Measurements from ENCODE around the gene TRIP4. TPM values are rescaled to one million over a fixed set of nuclear protein-coding genes. Genes with fewer than 3 reads are reported as not detected.

Gene TRIP4
- total RNA-seq, 1 experiment from 2014 or later = 18.3 TPM

DNA sequence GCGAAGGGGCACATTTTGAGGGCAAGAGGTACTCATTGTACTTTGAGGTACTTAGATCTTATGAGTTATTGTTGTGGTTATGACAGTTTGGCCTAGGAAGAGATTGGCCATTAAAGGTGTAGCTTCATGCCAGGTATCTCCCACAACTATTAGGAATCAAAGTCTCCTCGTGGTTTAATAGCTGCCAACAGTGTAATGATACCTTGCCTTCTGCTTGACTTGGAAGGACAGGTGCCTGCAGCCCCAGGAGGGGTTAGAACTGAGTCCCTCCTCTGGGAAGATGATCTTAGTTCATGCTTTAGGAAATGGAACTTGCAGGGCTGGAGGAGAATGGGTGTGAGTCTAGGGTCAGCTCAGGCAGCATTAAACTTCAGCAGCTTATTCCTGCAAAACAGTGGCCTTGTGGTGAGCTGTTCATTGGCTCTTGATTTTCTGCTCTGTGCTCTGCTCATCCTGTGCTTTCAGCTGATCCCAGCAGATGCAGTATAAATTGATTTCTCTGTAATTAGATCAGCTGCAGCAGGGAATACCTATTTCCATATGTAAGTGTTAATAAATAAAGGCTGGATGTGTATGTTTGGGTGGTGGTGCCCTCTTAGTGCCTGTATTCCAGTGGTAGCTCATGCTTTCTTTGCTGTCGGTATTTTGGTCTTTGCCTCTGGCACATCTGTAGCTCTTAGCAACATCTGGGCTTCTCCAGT is 113.2 kb downstream of the TRIP4 start:
- Histone ChIP-seq H3K27ac (ENCODE audit: low read depth, low read length) (no peak overlapping the region), H4K20me1 (ENCODE audit: insufficient read depth) (no peaks in the 10 kb centered on the region; the same call in none of the 2 replicates), H3K4me1 (ENCODE audit: control insufficient read depth in 1 of 2, insufficient read depth in 2 of 2, low read length in 2 of 2) (no peaks in the 10 kb centered on the region), H3K36me3 (ENCODE audit: control insufficient read depth in 1 of 2, insufficient read depth in 2 of 2, low read length in 2 of 2) (peaks cover 23 to 28% of the 10 kb centered on the region in 2 experiments; a peak in 3 of 4 replicates), H3K4me2 (ENCODE audit: low read length) (no peak overlapping the region), H3K9me3 (ENCODE audit: control insufficient read depth in 1 of 2, insufficient read depth in 1 of 2, low read depth in 1 of 2, low read length in 2 of 2) (no peaks in the 10 kb centered on the region), H3K27me3 (ENCODE audit: insufficient read depth, low read length) (no peaks in the 10 kb centered on the region), H3K4me3 (replicated peaks in 1 of 2; ENCODE audit: low read depth in 1 of 2, low read length in 2 of 2) (no peak overlapping the region), H2AFZ (ENCODE audit: low read depth, low read length, poor library complexity, severe bottlenecking) (no peak overlapping the region), H3K9ac (ENCODE audit: low read length) (no peak overlapping the region), H3K9me2 (ENCODE audit: insufficient read depth) (no peaks in the 10 kb centered on the region), H3K79me2 (ENCODE audit: insufficient read depth, low read length) (peaks cover 46% of the 10 kb centered on the region)
- DNase-seq (ENCODE audit: low read depth, low spot score) (no peak), ATAC-seq (no peak)
- ChIA-PET RAD21 (ENCODE audit: low non-redundant PET in 1 of 2, low total read pairs in 2 of 2, uncharacterized antibody in 2 of 2, unreplicated experiment in 2 of 2) (no interaction called here), CTCF (no interaction called here), POLR2A (interaction anchor here (0.6 kb wide), 1 partner anchor 684 kb away, joined by 6 read pairs; the partner anchor contains the start of gene CLPX)
- TF ChIP-seq JUND (IDR thresholded peaks at IDR 0.05) = no peak
- TF ChIP-seq, protein P1, sequence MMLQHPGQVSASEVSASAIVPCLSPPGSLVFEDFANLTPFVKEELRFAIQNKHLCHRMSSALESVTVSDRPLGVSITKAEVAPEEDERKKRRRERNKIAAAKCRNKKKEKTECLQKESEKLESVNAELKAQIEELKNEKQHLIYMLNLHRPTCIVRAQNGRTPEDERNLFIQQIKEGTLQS (IDR thresholded peaks at IDR 0.05) = no peak
- intact Hi-C loops (cut with micrococcal nuclease) = no loop called here
- BruUV-seq (replicated peaks) = no TSS peak

DNA sequence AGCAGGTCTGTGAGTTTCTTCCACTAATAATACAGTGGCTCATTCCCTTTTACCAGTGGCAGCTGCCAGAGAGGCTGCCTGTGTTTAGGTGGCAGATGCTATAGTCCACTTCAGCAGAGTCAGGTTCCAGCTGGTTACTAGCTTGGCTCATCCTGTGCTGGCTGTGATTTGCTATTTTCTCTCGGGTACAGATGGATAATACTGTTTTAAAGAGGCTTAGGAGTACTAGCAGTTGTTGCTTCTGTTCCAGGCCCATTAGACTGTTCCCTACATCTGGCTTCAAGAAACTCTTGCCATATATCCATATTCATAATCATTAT is 113.7 kb downstream of the TRIP4 start:
- no peaks in the 10 kb centered on the region; the same call in none of the 2 replicates for H4K20me1 ChIP-seq (ENCODE audit: insufficient read depth)
- no peak overlapping the region for H2AFZ ChIP-seq (ENCODE audit: low read depth, low read length, poor library complexity, severe bottlenecking)
- POLR2A ChIA-PET = interaction anchor here (0.6 kb wide), 1 partner anchor 684 kb away, joined by 6 read pairs; the partner anchor contains the start of gene CLPX
- peaks cover 45% of the 10 kb centered on the region for H3K79me2 ChIP-seq (ENCODE audit: insufficient read depth, low read length)
- TF ChIP-seq SIN3A (IDR thresholded peaks at IDR 0.05; ENCODE audit: low read depth) = no peak
- TF ChIP-seq ZNF274 (IDR thresholded peaks at IDR 0.05; ENCODE audit: low read depth, low read length) = no peak
- no peak for TF ChIP-seq SRF (IDR thresholded peaks at IDR 0.05; ENCODE audit: low read depth)
- H3K27me3 ChIP-seq (ENCODE audit: insufficient read depth, low read length) = no peaks in the 10 kb centered on the region
- no peak for DNase-seq (ENCODE audit: low read depth, low spot score)
- peaks cover 23 to 26% of the 10 kb centered on the region in 2 experiments; a peak in 3 of 4 replicates for H3K36me3 ChIP-seq (ENCODE audit: control insufficient read depth in 1 of 2, insufficient read depth in 2 of 2, low read length in 2 of 2)
- no TSS peak for BruUV-seq (replicated peaks)
- intact Hi-C loops (cut with micrococcal nuclease) = no loop called here
- RAD21 ChIA-PET (ENCODE audit: low non-redundant PET in 1 of 2, low total read pairs in 2 of 2, uncharacterized antibody in 2 of 2, unreplicated experiment in 2 of 2) = no interaction called here
- ATAC-seq = no peak
- H3K9me3 ChIP-seq (ENCODE audit: control insufficient read depth in 1 of 2, insufficient read depth in 1 of 2, low read depth in 1 of 2, low read length in 2 of 2) = no peaks in the 10 kb centered on the region
- H3K4me3 ChIP-seq (replicated peaks in 1 of 2; ENCODE audit: low read depth in 1 of 2, low read length in 2 of 2) = no peak overlapping the region
- no peak overlapping the region for H3K27ac ChIP-seq (ENCODE audit: low read depth, low read length)
- H3K9me2 ChIP-seq (ENCODE audit: insufficient read depth) = no peaks in the 10 kb centered on the region
- H3K4me1 ChIP-seq (ENCODE audit: control insufficient read depth in 1 of 2, insufficient read depth in 2 of 2, low read length in 2 of 2) = no peaks in the 10 kb centered on the region
- no peak overlapping the region for H3K4me2 ChIP-seq (ENCODE audit: low read length)
- no peak overlapping the region for H3K9ac ChIP-seq (ENCODE audit: low read length)
- CTCF ChIA-PET = no interaction called here

Data from HCT116 (cell line).